Urinary bladder (tissue), 4 donors: ENCODE results near the gene HLA-A. TPM values are rescaled to one million over a fixed set of nuclear protein-coding genes. Genes with fewer than 3 reads are reported as not detected.

Source experiments
- DNase-seq: peaks from one replicate; pipeline ENCODE4 v3.0.0-alpha.2; 2015; ENCODE audit errors: extremely low spot score
- H3K27ac ChIP-seq: one replicate; pipeline ENCODE4 v1.5.1; 2013; ENCODE audit warnings: low read depth, mild to moderate bottlenecking, moderate library complexity
- H3K36me3 ChIP-seq: one replicate; pipeline ENCODE4 v1.6.1; 2013; ENCODE audit warnings: mild to moderate bottlenecking, moderate library complexity; ENCODE audit not compliant: insufficient read depth
- H3K4me1 ChIP-seq: one replicate; pipeline ENCODE4 v1.6.1; 2013; ENCODE audit warnings: mild to moderate bottlenecking, moderate library complexity; ENCODE audit not compliant: insufficient read depth
- H3K4me3 ChIP-seq: one replicate; pipeline ENCODE4 v1.5.1; 2013; ENCODE audit warnings: low read depth, low read length
- WGBS: extraction: QIAGEN DNeasy Blood & Tissue Kit; methylation state at CpG from one replicate; pipeline ENCODE4 v1.1.7; 2013; 5-methylcytosine and 5-hydroxymethylcytosine counted together
- polyA plus RNA-seq: library from polyadenylated mRNA; stranded (reverse); fragments of 200-250 nt; gene quantifications from one replicate; pipeline ENCODE4 v1.2.3, GENCODE V29; 2013
- total RNA-seq: library from RNA; depleted of rRNA; stranded (reverse); fragments of >200 nt; gene quantifications from one replicate; pipeline ENCODE4 v1.2.3, GENCODE V29; 2014
- donor health status: healthy with polysubstance abuse.
- donor health status: healthy.

Gene HLA-A
- total and polyA plus RNA-seq, 2 donors, result 85.1 to 962 TPM

- no peak for DNase-seq
- 31% methylated on average over 58 of the region's 58 CpGs for WGBS
- no peaks in the 10 kb centered on the region for H3K4me1 ChIP-seq
Measured at GRCh38 chr6:29943053-29943966, 978 bp downstream of the HLA-A start.

GRCh38 chr6:29945281-29945820 is 3.0 kb downstream of the HLA-A start:
- Histone ChIP-seq H3K36me3 (peaks cover 3% of the 10 kb centered on the region), H3K4me3 (no peak overlapping the region), H3K27ac (no peak overlapping the region), H3K4me1 (no peaks in the 10 kb centered on the region)
- DNase-seq, result no peak
- 86% methylated on average over 4 of the region's 4 CpGs for WGBS

More at GRCh38 chr6:29943053-29943966, 978 bp downstream of the HLA-A start:
- Histone ChIP-seq H3K4me3 (peak overlapping the region; percentile 85), H3K27ac (peak overlapping the region; percentile 87), H3K36me3 (peaks cover 3% of the 10 kb centered on the region)

- peaks cover 3% of the 10 kb centered on the region for H3K36me3 ChIP-seq
- no peak for DNase-seq
- H3K4me3 ChIP-seq, result no peak overlapping the region
- WGBS, result 91% methylated on average over 6 of the region's 6 CpGs
- no peaks in the 10 kb centered on the region for H3K4me1 ChIP-seq
- no peak overlapping the region for H3K27ac ChIP-seq
Measured at GRCh38 chr6:29946223-29947076, 4.1 kb downstream of the HLA-A start.

- Histone ChIP-seq H3K36me3 (peaks cover 3% of the 10 kb centered on the region), H3K4me1 (no peaks in the 10 kb centered on the region), H3K27ac (no peak overlapping the region), H3K4me3 (no peak overlapping the region)
- 80% methylated on average over 3 of the region's 3 CpGs for WGBS
- DNase-seq, result no peak
Measured at GRCh38 chr6:29947077-29947980, 5.0 kb downstream of the HLA-A start.

- Histone ChIP-seq H3K36me3 (peaks cover 3% of the 10 kb centered on the region), H3K4me1 (no peaks in the 10 kb centered on the region), H3K27ac (no peak overlapping the region), H3K4me3 (no peak overlapping the region)
- WGBS, result 86% methylated on average over 2 of the region's 2 CpGs
- no peak for DNase-seq
Measured at GRCh38 chr6:29948277-29948676, 5.9 kb downstream of the HLA-A start.

GRCh38 chr6:29949934-29950333 is 7.6 kb downstream of the HLA-A start:
- DNase-seq, result no peak
- peaks cover 3% of the 10 kb centered on the region for H3K36me3 ChIP-seq
- H3K4me1 ChIP-seq, result no peaks in the 10 kb centered on the region
- WGBS, result 87% methylated on average over 7 of the region's 7 CpGs
- H3K27ac ChIP-seq, result no peak overlapping the region
- H3K4me3 ChIP-seq, result no peak overlapping the region

GRCh38 chr6:29951882-29952281 is 9.6 kb downstream of the HLA-A start:
- no peak for DNase-seq
- Histone ChIP-seq H3K27ac (no peak overlapping the region), H3K4me1 (no peaks in the 10 kb centered on the region), H3K36me3 (peaks cover 2% of the 10 kb centered on the region), H3K4me3 (no peak overlapping the region)
- WGBS, result 85% methylated on average over 3 of the region's 3 CpGs

- H3K4me3 ChIP-seq, result no peak overlapping the region
- 59% methylated on average over 3 of the region's 3 CpGs for WGBS
- no peak overlapping the region for H3K27ac ChIP-seq
- H3K4me1 ChIP-seq, result no peaks in the 10 kb centered on the region
- no peaks in the 10 kb centered on the region for H3K36me3 ChIP-seq
- no peak for DNase-seq
Measured at GRCh38 chr6:29953001-29953441, 10.7 kb downstream of the HLA-A start.

- no peak for DNase-seq
- Histone ChIP-seq H3K36me3 (no peaks in the 10 kb centered on the region), H3K4me1 (no peaks in the 10 kb centered on the region), H3K4me3 (no peak overlapping the region), H3K27ac (no peak overlapping the region)
- WGBS, result 76% methylated on average over 2 of the region's 2 CpGs
Measured at GRCh38 chr6:29953686-29954085, 11.4 kb downstream of the HLA-A start.

GRCh38 chr6:29954272-29954671 is 11.9 kb downstream of the HLA-A start:
- DNase-seq, result no peak
- H3K4me3 ChIP-seq, result no peak overlapping the region
- WGBS, result 78% methylated on average over 1 of the region's 1 CpG

GRCh38 chr6:29955783-29956182 is 13.5 kb downstream of the HLA-A start:
- WGBS, result 90% methylated on average over 9 of the region's 9 CpGs
- Histone ChIP-seq H3K4me1 (no peaks in the 10 kb centered on the region), H3K4me3 (no peak overlapping the region), H3K36me3 (no peaks in the 10 kb centered on the region), H3K27ac (no peak overlapping the region)
- no peak for DNase-seq

More at GRCh38 chr6:29954272-29954671, 11.9 kb downstream of the HLA-A start:
- no peak overlapping the region for H3K27ac ChIP-seq
- no peaks in the 10 kb centered on the region for H3K4me1 ChIP-seq
- H3K36me3 ChIP-seq, result no peaks in the 10 kb centered on the region

- H3K27ac ChIP-seq, result no peak overlapping the region
- WGBS, result 70% methylated on average over 21 of the region's 21 CpGs
- no peaks in the 10 kb centered on the region for H3K36me3 ChIP-seq
- DNase-seq, result no peak
- no peaks in the 10 kb centered on the region for H3K4me1 ChIP-seq
- no peak overlapping the region for H3K4me3 ChIP-seq
Measured at GRCh38 chr6:29956518-29956917, 14.2 kb downstream of the HLA-A start.

GRCh38 chr6:29958046-29958445 is 15.7 kb downstream of the HLA-A start:
- Histone ChIP-seq H3K4me3 (no peak overlapping the region), H3K27ac (no peak overlapping the region), H3K4me1 (no peaks in the 10 kb centered on the region), H3K36me3 (no peaks in the 10 kb centered on the region)
- WGBS, result 93% methylated on average over 1 of the region's 1 CpG
- no peak for DNase-seq
